CD4-positive, alpha-beta T cell treated with Interleukin-21 for 1 hour (primary cell): ENCODE measurements around the gene IRX4.
"Not testable (repeated sequence)": the region's sequence is repeated elsewhere in the genome, so short reads cannot be mapped to it uniquely, and the experiment has no call there.

Source experiments
- DNase-seq: peaks from one replicate; pipeline ENCODE4 v3.0.0-alpha.2; 2020

The IRX4 gene

DNA sequence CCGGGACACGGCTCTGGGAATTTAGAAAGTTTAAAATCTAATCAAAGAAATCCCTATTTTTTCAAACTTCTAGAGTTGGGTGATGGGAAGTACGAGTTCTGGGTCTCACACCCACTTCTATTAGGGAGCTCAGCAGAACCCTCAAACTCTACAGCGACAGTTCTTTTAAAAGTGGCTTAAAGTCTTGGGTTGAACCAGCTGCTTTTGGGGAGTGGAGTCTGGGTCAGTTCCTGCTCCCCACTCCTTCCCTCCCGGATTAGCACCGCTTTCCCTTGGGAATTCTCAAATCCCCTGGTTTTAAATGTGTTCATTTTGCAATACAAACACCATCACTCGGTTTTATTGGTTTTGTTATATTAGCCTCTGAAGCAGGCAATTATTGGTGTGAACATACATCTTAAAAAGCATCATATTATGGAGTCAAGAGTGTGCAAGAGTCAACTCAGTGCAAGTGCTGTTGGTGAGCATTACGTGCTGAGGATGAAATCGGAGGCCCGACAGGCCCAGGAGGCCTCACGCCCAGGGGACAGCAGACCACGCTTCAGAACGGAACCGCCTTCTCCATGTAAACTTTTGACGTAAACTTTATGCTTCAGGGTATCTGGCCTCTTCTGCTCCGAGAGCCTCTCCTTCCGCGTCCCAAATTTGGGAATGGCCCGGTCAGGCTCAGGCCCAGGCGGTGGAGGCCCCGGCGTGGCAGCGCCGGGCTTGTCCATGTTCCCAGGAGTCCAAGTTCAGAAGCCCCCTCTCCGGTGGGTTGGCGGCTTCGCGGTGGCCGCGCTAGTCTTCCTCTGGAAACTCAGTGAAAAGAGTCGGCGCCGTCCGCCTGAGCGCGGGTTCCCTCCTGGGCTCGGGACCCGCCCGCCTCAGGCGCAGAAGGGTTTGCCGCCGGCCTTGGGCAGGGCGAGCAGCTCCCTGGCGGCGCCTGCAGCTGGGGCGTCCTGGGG lies 5.3 kb downstream of the IRX4 start:
- no peak for DNase-seq

DNA sequence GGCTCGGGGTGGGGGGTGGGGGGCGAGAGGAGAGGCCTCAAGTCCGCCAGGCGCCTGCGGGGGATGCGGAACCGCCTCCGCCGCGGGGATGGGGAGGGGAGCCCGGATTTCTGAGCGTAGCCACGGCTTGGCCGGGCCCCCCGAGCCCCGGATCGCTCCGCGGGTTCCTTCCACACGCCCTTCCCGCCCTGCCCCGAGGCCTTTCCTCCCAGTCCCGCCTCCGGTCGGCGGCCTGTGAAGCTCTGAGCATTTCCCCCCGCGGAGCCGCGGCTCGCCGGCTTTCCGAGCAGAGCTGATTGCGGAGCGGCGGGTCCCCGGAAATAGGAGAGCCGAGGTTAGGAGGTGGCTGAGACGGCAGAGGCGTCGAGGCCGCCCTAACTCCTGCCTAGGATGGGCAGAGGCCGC lies 6.1 kb downstream of the IRX4 start:
- DNase-seq, result no peak

DNA sequence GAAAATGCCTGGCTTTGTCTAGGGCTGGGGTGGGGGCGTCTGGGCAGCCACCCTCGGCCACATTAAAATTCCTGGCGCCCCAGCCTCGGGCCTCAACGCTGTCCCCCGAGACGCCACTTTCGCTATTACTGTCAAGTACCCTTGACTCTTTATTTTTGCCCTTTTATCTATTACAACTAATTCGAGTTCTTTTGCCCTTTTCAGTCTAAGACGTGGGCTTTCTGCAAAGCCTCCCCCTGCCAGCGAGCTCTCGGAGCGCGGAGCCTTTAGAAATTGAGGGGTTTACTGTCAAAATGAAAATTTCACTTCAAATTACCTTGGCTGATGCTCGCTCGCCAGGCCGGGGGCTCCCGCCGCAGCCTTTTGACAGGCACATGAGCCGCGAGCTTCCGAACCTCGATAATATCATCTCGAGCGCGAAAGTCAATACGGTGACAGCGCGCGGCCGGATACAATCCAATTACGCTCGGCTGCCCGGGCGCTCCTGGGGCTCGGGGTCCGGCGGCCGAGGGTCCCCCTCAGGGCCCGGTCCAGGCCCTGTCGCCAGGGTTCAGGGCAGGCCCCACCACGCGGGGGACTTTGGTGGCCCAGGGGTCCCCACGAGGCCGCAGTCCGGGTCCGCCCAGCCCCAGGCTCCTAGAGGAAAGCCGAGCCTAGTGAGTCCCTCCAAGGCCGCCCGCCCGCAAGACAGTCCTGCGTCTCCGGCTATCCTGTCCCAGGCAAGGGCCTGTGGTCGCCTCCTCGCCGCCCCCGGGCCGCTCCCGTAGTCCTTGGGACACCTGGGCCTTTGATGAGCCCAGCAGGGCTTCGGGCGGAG lies 6.7 kb downstream of the IRX4 start:
- no peak for DNase-seq

DNA sequence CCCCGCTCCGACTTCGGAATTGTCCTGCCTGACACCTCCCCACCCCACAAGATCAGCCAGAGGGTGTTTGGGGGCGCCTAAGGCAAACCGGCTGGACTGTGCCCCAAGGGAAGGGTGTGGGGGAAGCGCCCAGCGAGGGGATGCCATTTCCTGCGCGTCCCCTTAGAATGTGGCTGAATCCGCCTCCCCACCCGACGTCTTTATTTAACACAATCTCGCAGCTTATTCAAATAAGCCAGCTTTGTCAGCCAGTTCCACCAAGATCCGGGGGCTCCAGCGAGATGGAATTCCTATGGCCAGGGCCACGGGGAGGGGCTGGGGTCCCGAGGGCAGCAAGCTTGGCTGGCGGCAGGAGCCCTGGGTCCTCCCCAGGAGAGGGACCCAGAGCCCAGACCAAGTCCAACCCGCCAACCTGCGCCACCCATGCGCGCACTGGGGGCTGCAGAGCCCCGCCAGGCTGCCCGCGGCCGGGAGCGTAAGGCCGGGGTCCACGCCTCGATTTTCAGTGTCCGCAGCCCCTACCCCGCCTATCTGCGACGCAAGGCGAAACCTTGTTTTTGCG lies 7.4 kb downstream of the IRX4 start:
- DNase-seq, result no peak

DNA sequence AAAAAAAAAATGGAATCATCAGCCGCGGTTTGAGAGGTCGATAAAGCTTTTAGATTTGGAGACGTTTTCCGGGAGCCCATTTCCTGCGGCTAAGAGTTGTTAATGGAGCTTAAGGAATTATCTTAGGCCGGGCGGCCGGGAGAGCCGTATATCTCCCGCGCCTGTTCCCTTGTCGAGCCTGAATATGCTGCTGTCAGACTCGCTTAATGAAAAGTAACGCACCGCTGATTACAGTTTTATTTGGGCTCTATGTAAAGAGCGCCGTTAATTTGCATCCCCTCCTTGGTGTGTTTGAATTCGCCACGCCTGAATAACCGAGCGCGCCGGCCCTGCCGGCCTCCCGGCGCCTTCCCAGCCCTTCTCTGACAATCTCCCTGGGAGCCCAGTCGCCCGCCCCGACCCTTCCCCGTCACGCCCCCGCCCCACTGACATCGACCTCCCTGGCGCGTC lies 7.9 kb downstream of the IRX4 start:
- DNase-seq, result no peak

DNA sequence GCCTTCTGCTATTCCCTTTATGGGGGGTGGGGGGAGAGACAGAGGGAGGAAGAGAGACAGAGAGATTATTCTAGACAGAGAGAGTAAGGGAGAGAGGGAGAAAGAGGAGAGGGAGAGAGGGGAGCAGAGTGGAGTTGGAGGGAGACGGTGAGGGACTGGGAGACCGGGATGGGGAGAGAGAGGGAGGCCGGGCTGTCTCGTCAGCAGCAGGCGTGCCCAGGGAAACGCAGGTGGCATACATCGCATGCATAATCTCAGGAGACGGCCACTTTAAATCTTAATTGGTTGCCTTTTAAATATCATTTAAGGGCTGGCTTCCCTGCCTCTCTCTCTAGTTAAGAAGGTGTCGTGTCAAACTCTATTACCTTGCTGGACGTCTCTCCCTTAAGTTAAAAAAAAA lies 8.4 kb downstream of the IRX4 start:
- no peak for DNase-seq

DNA sequence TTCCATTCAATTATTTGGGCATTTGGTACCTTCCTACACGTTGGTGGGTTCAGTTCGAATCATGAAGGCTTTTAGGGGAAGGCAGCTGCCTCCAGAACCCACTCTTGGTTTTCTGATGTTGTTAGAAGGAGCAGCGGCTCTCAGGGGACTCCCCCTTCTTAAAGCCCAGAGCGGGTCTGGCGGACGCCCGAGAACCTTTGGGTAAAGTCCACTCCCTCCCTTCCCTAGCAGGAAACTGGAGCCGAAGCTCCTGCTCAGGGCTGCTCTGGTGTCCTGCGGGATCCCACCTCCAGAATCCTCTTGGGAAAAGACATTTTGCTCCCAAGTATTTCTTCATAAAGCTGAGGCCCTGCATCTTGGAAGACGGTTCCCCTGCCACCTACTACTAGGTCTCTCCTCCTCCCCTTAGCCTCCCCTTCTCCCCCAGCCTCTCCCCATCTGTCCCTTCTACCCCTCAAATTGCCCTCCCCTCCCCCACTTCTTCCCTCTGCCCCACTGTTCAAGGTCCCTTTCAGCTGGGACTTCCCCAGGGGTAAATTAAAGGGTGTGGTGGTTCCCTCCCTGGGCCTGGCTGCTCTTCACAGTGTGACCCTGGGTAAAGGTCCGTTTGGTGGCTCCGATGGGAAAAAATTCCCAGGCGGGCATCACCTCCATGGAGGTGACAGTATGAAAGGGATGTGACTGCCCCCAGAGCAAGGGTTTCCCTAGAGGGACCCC lies 9.3 kb downstream of the IRX4 start:
- no peak for DNase-seq

DNA sequence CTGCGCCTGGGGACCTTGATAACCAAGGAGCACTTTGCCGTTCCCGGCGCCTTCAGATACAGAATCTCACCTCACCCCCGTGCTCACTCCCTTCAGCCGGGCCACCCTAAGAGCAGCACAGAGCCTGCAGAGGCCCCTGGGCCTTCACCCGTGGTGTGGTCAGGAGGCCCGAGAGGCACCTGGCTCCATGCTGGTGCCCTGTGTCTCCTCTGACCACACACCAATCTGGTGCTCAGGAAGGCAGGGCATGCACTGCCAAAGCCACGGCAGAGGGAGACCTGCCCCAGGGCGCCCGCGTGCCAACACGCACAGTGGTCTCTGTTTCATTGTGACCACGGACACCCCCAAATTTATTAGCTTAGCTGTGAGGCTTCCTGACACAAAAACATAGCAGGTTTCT lies 11.3 kb downstream of the IRX4 start:
- DNase-seq, result no peak

DNA sequence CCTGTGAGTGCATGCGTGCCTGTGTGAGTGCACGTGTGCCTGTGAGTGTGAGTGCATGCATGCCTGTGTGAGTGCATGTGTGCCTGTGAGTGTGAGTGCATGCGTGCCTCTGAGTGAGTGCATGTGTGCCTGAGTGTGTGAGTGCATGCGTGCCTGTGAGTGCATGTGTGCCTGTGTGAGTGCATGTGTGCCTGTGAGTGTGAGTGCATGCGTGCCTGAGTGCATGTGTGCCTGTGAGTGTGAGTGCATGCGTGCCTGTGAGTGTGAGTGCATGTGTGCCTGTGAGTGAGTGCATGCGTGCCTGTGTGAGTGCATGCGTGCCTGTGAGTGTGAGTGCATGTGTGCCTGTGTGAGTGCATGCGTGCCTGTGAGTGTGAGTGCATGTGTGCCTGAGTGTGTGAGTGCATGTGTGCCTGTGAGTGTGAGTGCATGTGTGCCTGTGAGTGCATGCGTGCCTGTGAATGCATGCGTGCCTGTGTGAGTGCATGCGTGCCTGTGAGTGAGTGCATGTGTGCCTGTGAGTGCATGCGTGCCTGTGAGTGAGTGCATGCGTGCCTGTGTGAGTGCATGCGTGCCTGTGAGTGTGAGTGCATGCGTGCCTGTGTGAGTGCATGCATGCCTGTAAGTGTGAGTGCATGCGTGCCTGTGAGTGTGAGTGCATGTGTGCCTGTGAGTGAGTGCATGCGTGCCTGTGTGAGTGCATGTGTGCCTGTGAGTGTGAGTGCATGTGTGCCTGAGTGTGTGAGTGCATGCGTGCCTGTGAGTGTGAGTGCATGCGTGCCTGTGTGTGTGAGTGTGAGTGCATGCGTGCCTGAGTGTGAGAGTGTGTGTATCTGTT lies 12.1 kb downstream of the IRX4 start:
- DNase-seq, result not testable (repeated sequence)

DNA sequence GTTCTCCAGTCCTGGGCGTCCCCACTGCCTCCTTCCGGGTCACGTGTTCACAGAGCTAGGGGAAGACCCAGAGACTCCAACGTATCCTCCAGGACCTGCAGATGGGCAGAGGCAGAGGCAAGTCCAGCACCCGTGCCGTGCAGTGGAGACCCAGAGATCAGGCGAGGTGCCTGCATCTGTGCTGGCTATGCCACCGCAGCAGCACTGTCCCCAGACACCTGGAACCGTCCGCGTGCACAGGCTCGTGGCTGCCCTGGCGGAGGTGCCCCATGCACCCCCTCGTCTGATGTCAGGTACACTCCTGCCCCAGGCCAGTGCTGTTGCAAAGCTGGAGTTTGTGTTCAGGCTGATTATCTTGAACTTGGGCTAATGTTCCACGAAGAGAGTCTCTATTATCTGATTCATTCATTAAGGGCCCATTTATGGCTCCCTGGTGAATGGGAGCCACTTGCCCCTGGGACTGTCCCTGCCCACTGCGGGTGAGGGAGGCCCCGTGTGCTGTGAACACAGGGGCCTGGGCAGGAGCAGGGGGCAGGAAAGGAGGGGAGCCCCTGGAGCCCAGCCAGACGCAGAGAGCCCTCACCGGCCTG lies 13.7 kb downstream of the IRX4 start:
- DNase-seq, result no peak

DNA sequence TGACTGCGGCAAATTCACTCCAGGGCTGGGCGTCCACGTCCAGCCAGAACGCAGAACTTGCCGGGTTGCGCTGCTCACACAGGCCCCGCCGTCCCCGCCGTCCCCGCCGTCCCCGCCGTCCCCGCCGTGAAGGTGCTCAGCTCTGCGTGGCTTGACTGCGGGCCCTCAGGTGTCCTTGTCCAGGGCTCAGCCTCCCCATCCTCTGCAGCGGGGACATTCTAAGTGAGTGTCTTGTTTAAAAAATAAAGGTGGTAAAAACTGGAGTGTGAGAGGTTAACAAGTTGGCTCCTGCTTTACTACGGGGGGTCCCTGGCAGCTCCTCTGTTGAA lies 14.9 kb downstream of the IRX4 start:
- no peak for DNase-seq

DNA sequence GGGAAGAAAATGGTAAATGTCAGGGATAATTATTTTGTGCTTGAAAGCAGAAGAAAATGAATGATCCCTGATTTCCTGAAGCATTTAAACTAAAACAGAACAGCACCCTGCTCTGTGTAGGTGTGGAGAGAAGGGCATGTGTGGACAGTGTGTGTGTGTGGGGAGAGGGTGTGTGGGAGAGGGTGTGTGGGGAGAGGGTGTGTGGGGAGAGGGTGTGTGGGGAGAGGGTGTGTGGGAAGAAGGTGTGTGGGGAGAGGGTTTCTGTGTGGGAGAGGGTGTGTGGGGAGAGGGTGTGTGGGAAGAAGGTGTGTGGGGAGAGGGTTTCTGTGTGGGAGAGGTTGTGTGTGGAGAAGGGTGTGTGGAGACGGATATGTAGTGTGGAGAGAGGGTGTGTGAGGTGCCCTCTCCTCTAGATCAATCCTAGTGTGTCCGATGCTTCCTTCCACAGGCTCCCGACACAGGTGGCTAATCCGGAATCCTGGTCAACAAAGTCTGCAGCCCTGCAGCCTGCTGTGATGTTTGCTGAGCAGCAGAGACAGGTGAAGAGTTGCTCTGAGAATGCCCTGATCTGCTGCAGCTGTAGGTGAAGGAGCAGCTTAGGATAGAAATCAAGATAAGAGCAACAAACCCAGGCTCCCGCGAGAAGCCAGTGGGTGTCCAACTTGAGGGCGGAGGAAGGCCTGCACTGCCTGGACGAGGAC lies 15.5 kb downstream of the IRX4 start:
- no peak for DNase-seq

DNA sequence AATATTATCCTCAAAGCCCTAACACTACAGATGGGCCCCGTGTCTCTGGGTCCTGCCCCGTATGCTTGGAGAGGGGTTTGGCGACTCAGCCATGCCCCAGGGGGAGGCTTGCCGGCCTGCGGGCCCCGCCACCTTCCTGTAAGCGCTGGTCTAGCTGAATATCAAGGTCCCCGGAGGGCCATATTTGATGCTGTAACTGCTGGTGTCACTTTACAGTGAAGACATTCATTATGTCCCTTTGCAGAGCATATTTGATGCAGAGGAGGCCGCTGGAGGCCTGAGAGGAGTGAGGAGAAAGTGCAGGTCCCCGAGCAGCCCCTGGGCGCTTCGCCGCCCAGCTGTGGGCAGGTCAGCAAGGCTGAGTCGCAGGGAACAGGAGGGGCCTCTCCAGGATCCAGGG lies 16.8 kb downstream of the IRX4 start:
- DNase-seq, result no peak

DNA sequence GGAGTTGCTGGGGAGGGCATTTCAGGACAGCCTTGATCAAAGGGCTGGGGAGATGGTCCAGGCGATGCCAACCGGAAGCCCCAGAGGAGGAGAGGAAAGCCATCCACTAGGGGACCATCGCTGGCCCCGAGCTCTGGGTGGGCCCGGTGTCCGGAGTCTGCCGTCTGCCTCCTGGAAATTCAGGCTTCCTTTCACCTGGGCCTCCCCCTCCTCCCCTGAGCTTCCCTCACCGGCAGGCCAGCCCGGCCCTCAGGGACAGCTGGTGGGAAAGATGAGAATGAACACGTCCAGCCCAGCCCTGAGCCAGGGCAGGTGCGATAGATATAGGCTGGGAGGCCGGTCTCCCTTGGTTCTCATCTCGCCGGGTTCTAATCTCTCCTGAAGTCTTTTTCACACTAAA lies 17.2 kb downstream of the IRX4 start:
- no peak for DNase-seq

DNA sequence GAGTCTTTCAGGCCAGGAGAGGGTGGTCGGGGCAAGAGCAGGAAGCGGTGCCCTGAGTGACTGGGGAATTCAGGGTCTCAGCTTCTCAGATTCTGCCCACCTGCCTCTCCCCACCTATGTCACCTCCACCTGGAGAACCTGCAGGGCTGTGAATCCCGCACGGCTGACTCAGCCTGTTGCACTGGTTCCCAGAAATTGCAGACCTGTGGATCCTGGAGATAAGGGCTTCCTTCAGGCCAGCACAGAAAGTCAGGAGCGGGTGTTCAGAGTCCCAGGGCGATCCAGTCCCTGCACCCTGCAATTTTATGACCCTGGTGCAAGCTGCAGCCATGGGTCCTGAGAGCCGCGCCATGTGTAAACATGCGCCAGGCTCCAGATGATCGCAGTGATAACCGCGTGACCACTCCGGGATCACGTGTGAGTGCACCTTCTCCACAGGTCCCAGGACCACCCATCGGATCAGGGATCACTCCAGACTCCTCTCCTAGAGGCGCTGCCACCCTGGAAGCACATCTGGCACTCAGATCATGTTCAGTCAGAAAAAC lies 17.8 kb downstream of the IRX4 start:
- no peak for DNase-seq

DNA sequence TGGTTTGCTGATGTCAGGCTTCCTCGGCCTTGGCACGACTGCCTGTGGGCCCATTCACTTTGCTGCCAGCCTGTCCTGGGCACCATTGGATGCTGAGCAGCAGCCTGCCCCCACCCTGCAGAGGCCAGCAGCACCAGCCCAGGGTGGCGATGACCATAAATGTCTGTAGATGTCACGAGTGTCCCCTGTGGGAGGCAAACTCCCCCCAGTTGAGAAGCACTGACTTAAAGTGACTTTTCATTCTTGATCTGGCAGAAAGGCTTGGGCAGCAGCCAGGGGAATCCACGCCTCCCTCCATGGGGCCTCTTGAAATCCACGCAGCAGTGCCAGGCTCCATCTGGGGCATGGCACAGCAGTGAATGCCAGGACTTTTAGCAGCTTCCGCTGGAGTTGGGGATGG lies 21.8 kb downstream of the IRX4 start:
- no peak for DNase-seq

DNA sequence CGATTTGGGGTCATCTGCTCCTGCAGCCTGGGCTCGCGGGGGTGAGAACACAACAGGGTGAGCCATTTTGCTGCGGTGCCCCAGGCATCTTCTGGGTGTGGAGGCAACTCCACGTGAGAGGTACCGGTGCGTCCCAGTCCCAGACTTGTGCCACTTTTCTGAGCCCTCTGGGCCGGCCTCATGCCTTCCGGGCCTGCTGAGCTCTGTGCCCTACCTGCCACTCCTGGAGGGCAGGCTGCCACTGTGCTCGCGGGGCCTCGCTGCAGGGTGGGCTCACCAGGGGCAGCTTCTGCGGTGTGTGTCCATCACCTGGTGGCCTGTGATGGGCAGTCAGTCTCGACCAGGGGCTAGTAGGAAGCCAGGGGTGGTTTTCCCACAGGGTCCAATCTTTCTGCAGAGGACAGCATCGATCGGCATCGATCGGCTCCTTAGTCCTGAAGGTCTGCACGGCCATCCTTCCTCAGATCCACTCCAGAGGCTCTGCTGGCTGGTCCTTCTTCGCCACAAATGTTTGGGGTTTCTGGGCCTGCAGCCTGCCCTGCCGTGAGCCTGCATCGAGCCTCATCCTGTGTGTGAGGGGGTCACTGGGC lies 22.6 kb downstream of the IRX4 start:
- no peak for DNase-seq

DNA sequence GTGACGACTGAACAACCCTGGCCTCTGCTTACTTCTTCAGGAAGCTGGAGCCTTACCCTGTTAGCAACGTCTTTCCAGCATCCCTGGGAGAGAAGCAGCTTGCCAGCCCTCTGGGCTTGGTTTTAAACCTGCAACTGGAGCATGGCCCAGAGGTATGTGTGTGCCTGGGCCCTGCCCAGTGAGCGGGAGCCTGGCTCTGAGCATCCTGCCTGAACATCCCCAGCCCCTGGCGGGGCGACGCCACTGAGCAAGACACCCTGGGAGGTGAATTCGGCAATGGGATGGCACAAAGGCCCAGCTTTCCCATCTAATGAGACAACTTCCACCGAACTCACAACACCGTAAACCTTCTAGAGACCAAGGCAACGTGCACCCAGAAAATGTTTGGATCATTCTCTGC lies 23.6 kb downstream of the IRX4 start:
- no peak for DNase-seq

DNA sequence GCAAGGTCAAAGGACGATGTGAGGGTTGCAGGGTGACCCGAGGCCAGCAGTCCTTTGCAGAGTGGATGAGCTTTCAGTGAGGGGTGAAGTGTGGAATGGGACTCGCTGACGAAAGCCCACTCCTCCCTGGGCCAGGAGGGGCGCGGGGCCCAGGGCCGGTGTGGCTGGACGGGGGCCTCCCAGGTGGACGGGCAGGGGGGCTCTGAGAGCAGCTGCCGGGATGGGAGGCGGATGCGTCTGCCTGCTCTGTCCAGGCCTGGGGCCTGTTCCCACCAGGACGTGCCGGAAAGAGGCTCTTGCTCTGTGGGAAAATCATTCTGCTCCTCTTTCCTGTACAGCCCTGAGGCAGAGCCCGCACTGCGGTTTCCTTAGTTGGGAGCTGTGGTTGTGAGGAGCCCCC lies 24.3 kb downstream of the IRX4 start:
- no peak for DNase-seq

DNA sequence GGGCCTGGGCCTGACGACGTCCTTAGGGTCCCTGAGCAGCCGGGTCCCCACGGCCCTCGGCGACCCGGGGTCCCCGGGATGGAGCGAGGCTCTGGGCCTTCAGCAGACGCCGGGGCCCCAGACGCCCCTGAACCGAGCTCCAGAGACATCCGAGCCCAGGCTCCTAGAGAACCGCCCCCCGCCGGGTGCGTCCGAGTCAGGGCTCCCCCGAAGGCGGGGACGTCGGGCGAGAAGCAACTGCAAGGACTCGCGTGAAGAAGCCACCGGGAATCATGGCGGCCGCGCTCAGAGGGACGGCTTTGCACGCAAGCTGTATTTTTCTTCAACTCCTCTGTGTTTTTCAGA lies 25.5 kb downstream of the IRX4 start:
- DNase-seq, result no peak
